ENCODE data around the gene HPSE2. TPM values are rescaled to one million over a fixed set of nuclear protein-coding genes. Genes with fewer than 3 reads are reported as not detected.

Gene HPSE2
- total RNA-seq, 1 experiment from 2014 or later, result 0.05 TPM

DNA sequence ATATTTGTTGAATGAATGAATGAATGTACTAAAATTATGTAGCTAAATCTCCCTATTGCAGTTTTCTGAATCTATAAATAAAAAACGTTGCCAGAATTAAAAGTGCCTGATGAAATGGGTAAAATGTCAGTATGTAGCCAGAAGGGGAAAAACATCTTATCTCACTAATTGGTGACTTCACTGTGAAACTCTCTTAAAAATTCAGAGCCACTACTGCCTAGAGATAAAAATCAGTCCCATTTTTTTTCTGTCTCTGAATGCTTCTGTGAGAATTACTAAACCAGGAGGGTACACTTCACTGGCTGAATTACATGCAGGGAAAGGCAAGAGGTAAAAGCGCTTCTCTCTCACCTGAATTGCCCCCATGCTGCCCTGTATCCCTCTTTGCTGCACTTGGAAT is 719.3 kb downstream of the HPSE2 start:
- no peak for TF ChIP-seq ZNF274 (IDR thresholded peaks at IDR 0.05; ENCODE audit: low read depth, low read length)
- no peak for TF ChIP-seq POLR2AphosphoS5 (IDR thresholded peaks at IDR 0.05; ENCODE audit: low read depth, low read length)
- no peak for TF ChIP-seq RAD21 (IDR thresholded peaks at IDR 0.05; ENCODE audit: low read depth)
- TF ChIP-seq FOSL1 (IDR thresholded peaks at IDR 0.05; ENCODE audit: low read depth), result no peak
- no peak for TF ChIP-seq EZH2 (IDR thresholded peaks at IDR 0.05)
- no peak for TF ChIP-seq JUND (IDR thresholded peaks at IDR 0.05)
- no peak for TF ChIP-seq CEBPB (IDR thresholded peaks at IDR 0.05; ENCODE audit: low read depth)
- TF ChIP-seq CBX3 (IDR thresholded peaks at IDR 0.05; ENCODE audit: low read depth), result no peak
- TF ChIP-seq, protein P1, sequence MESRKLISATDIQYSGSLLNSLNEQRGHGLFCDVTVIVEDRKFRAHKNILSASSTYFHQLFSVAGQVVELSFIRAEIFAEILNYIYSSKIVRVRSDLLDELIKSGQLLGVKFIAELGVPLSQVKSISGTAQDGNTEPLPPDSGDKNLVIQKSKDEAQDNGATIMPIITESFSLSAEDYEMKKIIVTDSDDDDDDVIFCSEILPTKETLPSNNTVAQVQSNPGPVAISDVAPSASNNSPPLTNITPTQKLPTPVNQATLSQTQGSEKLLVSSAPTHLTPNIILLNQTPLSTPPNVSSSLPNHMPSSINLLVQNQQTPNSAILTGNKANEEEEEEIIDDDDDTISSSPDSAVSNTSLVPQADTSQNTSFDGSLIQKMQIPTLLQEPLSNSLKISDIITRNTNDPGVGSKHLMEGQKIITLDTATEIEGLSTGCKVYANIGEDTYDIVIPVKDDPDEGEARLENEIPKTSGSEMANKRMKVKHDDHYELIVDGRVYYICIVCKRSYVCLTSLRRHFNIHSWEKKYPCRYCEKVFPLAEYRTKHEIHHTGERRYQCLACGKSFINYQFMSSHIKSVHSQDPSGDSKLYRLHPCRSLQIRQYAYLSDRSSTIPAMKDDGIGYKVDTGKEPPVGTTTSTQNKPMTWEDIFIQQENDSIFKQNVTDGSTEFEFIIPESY (IDR thresholded peaks at IDR 0.05; ENCODE audit: extremely low read depth, insufficient replicate concordance, low read length), result no peak
- no peak for TF ChIP-seq SP1 (IDR thresholded peaks at IDR 0.05; ENCODE audit: low read depth)
- no peak overlapping the region for H2AFZ ChIP-seq (ENCODE audit: low read depth, low read length, poor library complexity, severe bottlenecking)
- no peaks in the 10 kb centered on the region for H3K9me3 ChIP-seq (ENCODE audit: control insufficient read depth in 1 of 2, insufficient read depth in 1 of 2, low read depth in 1 of 2, low read length in 2 of 2)
- intact Hi-C loops (cut with micrococcal nuclease), result no loop called here
- no peak for DNase-seq (ENCODE audit: low read depth, low spot score)
- H3K9ac ChIP-seq (ENCODE audit: low read length), result no peak overlapping the region
- no peak overlapping the region for H3K4me3 ChIP-seq (replicated peaks in 1 of 2; ENCODE audit: low read depth in 1 of 2, low read length in 2 of 2)
- H3K36me3 ChIP-seq (ENCODE audit: control insufficient read depth in 1 of 2, insufficient read depth in 2 of 2, low read length in 2 of 2), result no peaks in the 10 kb centered on the region
- no peaks in the 10 kb centered on the region for H4K20me1 ChIP-seq (ENCODE audit: insufficient read depth)
- no peaks in the 10 kb centered on the region for H3K4me1 ChIP-seq (ENCODE audit: control insufficient read depth in 1 of 2, insufficient read depth in 2 of 2, low read length in 2 of 2)
- no peaks in the 10 kb centered on the region for H3K9me2 ChIP-seq (ENCODE audit: insufficient read depth)
- ChIA-PET POLR2A (no interaction called here), RAD21 (ENCODE audit: low non-redundant PET in 1 of 2, low total read pairs in 2 of 2, uncharacterized antibody in 2 of 2, unreplicated experiment in 2 of 2) (no interaction called here), CTCF (interaction anchor here (0.6 kb wide), 1 partner anchor 145 kb away, joined by 4 read pairs; no protein-coding TSS in a partner anchor)
- no peak overlapping the region for H3K4me2 ChIP-seq (ENCODE audit: low read length)
- peaks cover 53% of the 10 kb centered on the region for H3K27me3 ChIP-seq (ENCODE audit: insufficient read depth, low read length)
- no peak for ATAC-seq
- H3K79me2 ChIP-seq (ENCODE audit: insufficient read depth, low read length), result no peaks in the 10 kb centered on the region
- BruUV-seq (replicated peaks), result no TSS peak
- no peak overlapping the region for H3K27ac ChIP-seq (ENCODE audit: low read depth, low read length)

DNA sequence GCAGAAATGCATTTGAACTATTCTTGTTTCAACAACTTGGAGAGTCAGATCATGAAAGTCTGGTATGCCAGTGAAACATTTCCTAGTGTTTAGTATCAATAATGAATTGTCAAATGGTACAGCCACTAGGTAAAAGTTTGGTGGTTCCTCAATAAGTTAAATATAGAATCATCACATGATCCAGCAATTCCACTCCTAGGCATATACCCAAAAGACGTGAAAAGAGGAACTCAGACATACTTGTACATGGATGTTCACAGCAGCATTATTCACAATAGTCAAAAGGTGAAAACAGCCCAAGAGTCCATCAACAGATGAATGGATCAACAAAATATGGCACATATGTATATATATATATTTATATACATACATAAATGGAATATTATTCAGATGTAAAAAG is 721.9 kb downstream of the HPSE2 start:
- no peak overlapping the region for H3K27ac ChIP-seq (ENCODE audit: low read depth, low read length)
- H3K27me3 ChIP-seq (ENCODE audit: insufficient read depth, low read length), result peaks cover 37% of the 10 kb centered on the region
- ChIA-PET CTCF (no interaction called here), POLR2A (no interaction called here), RAD21 (ENCODE audit: low non-redundant PET in 1 of 2, low total read pairs in 2 of 2, uncharacterized antibody in 2 of 2, unreplicated experiment in 2 of 2) (no interaction called here)
- H3K4me1 ChIP-seq (ENCODE audit: control insufficient read depth in 1 of 2, insufficient read depth in 2 of 2, low read length in 2 of 2), result no peaks in the 10 kb centered on the region
- no peak overlapping the region for H3K4me3 ChIP-seq (replicated peaks in 1 of 2; ENCODE audit: low read depth in 1 of 2, low read length in 2 of 2)
- no peaks in the 10 kb centered on the region for H3K9me2 ChIP-seq (ENCODE audit: insufficient read depth)
- BruUV-seq (replicated peaks), result no TSS peak
- no peaks in the 10 kb centered on the region for H3K36me3 ChIP-seq (ENCODE audit: control insufficient read depth in 1 of 2, insufficient read depth in 2 of 2, low read length in 2 of 2)
- ATAC-seq (no peak), DNase-seq (ENCODE audit: low read depth, low spot score) (no peak)
- H3K9ac ChIP-seq (ENCODE audit: low read length), result no peak overlapping the region
- H2AFZ ChIP-seq (ENCODE audit: low read depth, low read length, poor library complexity, severe bottlenecking), result no peak overlapping the region
- H3K9me3 ChIP-seq (ENCODE audit: control insufficient read depth in 1 of 2, insufficient read depth in 1 of 2, low read depth in 1 of 2, low read length in 2 of 2), result no peaks in the 10 kb centered on the region
- no peaks in the 10 kb centered on the region for H3K79me2 ChIP-seq (ENCODE audit: insufficient read depth, low read length)
- no peak overlapping the region for H3K4me2 ChIP-seq (ENCODE audit: low read length)
- H4K20me1 ChIP-seq (ENCODE audit: insufficient read depth), result no peaks in the 10 kb centered on the region
- no peak for TF ChIP-seq CEBPB (IDR thresholded peaks at IDR 0.05; ENCODE audit: low read depth)
- no peak for TF ChIP-seq ZFX (IDR thresholded peaks at IDR 0.05)
- no peak for TF ChIP-seq YY1 (IDR thresholded peaks at IDR 0.05; ENCODE audit: extremely low read depth, insufficient replicate concordance, low read depth, low read length)
- TF ChIP-seq POLR2AphosphoS5 (IDR thresholded peaks at IDR 0.05; ENCODE audit: low read depth, low read length), result no peak
- intact Hi-C loops (cut with micrococcal nuclease), result no loop called here

Measured in HCT116 (cell line).